ENCODE measurements around the gene NLRP12.
"Not testable (repeated sequence)": the region's sequence is repeated elsewhere in the genome, so short reads cannot be mapped to it uniquely, and the experiment has no call there.

The NLRP12 gene

DNA sequence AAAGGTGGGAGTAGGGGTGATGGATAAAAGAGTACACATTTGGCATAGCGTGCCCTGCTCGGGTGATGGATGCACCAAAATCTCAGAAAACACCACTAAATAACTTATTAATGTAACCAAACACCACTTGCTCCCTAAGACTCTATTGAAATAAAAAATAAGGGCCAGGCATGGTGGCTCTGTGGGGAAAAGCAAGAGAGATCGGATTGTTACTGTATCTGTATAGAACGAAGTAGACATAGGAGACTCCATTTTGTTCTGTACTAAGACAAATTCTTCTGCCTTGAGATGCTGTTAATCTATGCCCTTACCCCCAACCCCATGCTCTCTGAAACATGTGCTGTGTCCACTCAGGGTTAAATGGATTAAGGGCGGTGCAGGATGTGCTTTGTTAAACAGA lies 14.3 kb upstream of the NLRP12 start:
- not testable (repeated sequence) for DNase-seq

DNA sequence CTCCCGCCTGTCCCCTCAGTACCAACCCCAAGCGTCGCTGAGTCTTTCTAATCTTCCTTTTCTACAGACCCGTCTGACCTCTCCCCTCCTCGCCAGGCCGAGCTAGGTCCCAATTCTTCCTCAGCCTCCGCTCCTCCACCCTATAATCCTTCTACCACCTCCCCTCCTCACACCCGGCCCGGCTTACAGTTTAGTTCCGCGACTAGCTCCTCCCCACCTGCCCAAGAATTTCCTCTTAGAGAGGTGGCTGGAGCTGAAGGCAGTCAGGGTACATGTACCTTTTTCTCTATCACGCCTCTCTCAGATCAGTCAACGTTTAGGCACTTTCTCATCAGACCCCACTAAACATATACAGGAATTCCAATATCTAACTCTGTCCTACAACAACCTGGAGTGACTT lies 8.7 kb upstream of the NLRP12 start:
- DNase-seq = not testable (repeated sequence)

DNA sequence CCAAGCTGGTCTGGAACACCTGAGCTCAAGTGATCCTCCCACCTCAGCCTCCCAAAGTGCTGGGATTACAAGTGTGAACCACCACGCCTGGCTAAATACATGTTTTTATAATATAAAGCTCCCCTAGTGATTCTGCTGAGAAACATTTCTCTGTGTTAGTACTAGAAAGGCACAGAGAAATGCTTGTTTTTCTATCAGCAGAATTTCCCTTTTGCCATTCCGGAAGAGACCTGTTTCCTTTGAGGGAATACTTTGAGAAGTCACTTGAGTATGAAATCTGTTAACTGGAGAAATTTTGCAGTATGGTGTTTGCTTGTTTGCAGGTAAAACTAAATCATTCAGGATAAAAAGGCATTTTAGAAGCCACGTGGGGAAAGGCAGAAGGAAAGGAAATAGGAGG lies 4.4 kb upstream of the NLRP12 start:
- no peak for DNase-seq

DNA sequence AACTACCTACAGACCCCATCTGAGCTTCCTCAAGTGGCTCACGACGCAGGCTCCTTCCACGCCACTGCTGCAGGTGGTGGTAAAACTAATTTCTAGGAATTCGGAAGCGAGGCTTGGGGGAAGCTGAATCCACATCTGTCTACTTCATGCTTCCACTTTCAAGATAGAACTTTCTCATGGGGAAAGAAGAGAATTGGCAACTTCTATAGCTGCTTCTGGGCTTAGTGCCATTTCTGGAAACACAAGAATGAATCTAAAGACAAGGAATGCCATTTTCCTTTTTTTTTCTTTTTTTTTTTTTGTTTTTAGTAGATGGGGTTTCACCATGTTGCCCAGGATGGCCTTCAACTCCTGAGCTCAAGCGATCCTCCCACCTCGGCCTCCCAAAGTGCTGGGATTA lies 2.8 kb upstream of the NLRP12 start:
- no peak for DNase-seq

DNA sequence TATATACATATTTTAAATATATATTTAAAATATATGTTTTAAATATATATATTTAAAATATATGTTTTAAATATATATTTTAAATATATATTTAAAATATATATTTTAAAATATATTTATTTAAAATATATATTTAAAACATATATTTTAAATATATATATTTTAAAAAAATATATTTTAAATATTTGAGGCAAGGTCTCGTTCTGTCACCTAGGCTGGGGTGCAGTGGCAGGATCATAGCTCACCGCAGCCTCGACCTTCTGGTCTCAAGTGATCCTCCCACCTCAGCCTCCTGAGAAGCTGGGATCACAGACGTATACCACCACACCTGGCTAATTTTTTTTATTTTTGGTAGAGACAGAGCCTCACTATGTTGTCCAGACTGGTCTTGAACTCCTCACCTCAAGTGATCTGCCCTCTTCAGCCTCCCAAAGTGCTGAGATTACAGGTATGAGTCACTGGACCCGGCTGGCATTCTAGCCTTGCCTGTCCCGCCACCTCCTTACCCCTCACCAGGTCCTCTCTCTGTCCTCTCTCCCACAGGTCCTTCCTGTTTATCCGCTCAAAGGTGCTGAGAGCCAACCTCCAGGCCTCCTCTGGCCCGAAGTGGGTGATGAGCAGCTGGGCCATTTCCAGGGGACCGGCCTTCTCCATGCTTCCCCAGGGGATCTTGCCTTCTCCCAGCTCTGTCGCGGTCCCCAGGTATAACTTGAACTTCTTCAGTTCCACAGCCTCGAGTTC lies 564 bp downstream of the NLRP12 start:
- no peak for DNase-seq

DNA sequence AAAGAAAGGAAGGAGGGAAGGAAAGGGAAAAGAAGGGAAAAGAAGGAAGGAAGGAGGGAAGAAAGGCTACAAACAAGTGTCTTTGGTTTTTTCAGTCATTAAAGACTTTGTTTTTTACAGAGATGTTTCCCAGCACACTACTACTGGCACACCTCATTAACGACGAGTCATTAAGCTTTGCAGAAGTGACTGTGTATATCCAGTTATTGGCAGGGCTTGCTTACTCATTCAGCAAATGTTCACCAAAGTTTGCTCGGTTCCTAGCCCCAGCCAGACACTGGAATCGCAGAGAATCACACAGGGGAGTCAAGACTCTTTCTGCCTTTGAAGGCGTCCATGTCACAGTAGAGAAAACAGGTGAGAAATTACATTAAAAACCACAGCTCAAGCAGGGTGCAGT lies 4.3 kb downstream of the NLRP12 start:
- DNase-seq = no peak

DNA sequence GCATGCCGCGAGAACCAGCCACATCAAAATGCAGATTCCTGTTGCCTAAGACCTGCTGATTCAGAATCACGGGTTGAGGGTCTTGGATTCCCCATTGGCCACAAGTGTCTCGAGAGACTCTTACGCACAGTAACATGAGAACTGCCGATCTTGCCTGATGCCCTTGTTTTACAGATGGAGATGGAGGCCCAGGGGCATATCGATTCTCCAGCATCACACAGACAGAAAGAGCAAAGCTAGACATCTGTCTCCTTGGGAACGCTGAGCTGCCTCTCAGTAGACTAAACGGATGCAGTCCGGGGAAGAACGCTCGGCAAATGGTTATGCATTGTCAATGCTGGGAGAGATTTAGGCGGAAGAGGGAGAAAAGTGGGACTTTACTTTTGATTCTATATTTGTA lies 5.4 kb downstream of the NLRP12 start:
- no peak for DNase-seq

DNA sequence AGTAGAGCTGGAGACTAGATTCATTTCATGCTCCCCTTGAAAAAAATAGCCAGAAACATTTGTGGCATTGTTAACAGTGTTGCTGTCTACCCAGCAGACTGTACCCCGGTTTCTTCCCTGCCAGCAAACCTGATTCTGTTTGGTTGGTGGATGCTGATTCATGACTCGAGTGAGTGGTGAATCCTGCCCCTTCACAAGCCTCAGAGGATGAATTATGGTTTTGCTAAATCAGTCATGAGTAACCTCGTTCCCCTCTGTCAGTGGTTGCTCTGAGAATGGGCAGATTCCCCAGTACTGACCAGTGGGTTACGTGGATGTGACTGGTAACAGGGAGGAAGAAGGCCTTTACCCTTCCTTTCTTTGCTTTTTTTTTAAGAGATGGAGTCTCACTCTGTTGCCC lies 10.1 kb downstream of the NLRP12 start:
- no peak for DNase-seq

DNA sequence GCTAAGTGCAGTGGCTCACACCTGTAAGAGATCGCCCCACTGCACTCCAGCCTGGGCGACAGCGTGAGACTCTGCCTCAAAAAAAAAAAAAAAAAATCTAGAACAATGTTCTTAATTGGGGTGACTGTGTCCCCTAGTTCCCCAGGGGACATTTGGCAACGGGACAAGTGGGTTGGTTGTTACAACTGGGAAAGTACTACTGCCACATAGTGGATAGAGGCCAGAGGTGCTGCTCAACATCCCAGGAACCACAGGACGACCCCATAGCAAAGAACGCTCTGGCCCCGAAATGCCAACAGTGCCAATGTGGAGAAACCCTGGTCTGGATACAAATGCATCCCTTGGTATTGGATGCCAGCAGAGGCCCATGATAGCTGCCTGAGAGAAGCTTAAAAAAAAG lies 11.8 kb downstream of the NLRP12 start:
- DNase-seq = no peak

DNA sequence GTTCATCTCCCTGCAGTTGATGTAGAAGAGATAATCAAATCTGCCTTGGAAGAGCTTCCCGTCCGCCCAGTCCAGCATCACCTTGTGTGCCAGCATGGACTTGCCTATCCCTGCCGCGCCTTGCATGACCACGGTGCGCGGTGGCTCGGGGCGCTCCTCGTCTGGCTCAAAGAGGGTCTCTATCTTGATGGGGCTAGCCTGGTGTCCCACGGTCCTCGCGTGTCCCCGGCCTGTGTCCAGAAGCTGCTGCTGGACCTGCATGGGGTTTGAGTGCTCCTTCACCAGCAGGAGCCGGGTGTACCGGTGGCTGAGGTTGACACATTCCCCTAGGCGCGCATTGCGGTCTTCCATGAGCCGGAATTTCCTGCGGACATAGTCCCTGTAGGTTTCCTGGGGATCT lies 13.2 kb downstream of the NLRP12 start:
- DNase-seq = no peak

DNA sequence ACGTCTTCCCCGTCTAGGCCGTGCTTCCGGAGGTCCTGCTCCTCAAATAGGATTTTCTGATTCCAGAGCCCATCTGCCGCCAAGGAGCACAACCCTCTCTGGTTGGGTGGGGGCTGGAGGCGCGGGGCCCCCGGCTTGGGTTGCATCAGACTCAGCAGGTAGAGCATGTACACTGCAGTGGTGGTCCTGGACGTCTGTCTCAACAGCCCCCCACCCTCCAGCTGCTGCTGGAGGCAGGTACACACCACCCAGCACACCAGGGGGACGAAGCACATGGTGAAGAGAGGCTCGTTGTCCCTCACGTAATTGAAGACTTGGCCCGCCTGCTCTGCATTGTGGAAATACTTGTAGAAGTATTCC lies 13.9 kb downstream of the NLRP12 start:
- DNase-seq = no peak

DNA sequence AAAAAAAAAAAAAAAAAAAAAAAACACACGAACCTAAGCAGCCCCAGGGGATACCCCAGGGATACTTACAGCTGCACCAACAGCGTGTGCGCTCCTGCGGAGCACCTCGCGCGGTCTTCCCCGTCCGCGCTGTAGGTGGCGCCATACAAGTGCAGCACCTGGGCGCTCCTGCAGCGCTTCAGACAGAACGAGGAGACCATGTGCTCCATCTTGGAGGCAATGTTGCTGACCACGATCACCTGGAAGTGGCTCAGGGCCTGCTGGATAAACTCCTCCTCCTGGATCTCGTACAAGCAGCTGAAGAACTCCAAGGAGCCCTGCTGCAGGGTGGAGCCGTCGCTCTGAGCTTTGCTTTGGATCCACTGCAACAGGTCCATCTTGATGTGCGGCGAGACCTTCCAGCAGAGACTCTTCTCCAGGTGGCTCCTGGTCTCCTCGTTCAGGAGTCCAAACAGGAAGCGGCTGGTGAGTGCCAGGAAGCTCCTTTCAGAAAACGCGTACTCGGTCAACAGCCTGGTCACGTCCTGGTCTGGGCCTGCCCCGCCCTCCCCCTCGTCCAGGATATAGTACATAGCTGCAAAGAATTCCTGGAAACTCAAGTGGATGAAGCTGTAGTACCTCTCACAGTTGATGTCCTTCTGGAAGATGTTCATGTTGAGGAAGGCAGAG lies 14.5 kb downstream of the NLRP12 start:
- no peak for DNase-seq

DNA sequence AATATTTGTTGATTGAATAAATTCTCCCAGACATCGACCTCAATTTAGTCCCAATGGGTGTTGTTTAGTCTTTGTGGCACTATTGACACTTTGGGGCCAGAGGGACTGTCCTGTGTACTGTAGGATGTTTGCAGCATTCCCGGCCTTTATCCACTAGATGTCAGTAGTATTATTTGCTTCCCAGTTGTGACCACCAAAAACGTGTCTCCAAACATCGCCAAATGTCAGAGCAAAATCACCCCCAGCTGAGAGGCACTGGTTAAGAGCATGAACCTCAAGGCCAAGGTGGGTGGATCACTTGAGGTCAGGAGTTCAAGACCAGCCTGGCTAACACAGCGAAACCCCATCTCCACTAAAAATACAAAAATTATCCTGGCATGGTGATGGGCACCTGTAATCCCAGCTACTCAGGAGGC lies 15.4 kb downstream of the NLRP12 start:
- DNase-seq = no peak

DNA sequence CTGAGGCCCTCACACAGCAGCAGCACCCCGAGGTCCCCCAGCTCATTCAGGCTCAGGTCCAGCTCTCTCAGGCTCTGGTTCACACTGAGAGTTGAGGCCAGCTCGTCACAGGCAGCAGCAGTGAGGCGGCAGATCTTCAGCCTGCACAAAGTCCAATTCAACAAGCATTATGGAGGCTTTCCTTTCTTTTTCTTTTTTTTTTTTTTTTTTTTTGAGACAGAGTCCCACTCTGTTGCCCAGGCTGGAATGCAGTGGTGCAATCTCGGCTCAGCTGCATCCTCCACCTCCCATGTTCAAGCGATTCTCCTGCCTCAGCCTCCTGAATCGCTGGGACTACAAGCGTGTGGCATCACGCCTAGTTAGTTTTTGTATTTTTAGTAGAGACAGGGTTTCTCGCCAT lies 22.9 kb downstream of the NLRP12 start:
- DNase-seq = no peak

DNA sequence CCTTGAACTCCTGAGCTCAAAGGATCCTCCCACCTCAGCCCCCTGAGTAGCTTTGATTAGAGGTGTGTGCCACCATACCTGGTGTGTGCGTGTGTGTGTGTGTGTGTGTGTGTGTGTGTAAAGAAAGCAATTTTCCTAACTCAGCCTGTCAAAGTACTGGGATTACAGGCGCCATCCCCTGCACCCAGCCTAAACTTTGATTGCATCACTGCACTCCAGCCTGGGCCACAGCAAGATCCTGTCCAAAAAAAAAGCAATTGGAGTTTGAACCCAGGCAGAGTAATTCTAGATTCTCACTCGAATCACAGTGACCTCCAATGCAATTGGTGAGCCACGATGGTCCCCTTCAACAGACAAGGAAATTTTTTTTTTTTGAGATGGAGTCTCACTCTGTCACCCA lies 29.1 kb downstream of the NLRP12 start:
- DNase-seq = no peak

DNA sequence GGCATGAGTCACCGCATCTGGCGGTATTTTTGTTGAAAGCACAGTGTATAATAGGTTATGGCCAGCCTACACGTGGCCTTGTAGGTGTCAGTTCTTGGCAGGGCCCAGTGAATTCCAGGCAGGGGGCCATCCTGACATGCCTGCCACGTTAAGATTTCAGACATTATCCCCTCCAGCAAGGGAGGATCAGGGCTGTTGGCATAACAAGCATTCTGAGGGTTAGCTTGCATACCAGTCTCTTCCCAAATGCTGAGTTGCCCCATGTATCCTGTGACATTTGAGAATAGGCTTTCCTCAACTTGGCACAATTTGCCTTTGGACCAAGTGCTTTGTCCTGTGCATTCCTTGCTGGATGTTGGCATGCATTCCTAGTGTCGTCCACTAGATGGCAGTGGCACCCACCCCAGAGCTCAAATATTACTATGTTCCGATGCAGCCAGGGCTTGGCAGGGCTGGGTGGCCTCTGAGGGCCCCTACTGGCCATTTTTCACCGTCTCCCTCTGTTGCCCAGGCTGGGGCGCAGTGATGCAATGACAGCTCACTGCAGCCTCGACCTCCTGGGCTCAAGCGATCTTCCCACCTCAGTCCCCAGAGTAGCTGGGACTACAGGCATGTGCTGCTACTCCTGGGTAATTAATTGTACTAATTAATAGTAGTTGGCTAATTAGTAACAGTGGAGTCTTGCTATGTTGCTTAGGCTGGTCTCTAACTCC lies 31.2 kb downstream of the NLRP12 start:
- DNase-seq = peak; percentile 56

DNA sequence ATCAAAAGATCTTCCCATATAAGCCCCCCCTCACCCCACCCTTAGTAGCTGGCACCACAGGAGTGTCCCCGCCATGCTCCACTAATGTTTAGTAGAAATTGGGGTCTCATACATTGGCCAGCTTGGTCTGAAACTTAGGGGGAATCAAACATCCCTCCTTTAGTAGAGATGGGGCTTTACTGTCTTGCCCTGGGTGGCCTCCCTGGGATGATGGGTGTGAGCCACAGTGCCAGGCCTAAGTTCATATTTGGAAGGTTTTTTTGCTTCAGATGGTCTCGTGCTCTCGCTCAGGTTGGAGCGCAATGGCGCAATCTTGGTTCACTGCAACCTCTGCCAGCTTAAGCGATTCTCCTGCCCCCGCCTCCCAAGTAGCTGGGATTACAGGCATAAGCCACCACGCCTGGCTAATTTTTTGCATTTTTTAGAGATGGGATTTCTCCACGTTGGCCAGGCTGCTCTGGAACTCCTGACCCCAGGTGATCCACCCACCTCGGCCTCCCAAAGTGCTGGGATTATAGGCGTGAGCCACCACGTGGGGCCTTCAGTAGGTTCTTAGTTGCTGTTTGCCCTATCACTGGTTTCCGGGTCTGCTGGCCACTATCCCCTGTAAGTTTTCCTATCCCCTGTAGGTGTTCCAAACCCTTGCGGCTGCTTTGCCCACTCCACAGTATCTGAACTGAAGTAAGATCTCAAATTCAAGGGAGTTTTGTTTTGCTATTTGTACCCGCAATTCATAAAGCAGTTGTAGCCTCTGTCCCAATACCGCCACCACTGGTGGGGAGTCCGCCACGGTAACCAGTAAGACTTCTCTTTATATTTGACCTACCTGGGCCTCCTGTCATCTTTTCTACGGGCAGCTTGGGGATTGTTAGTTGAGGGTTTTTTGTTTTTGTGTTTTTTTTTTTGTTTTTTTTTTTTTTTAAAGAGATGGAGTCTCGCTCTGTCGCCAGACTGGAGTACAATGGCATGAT lies 34.1 kb downstream of the NLRP12 start:
- no peak for DNase-seq

DNA sequence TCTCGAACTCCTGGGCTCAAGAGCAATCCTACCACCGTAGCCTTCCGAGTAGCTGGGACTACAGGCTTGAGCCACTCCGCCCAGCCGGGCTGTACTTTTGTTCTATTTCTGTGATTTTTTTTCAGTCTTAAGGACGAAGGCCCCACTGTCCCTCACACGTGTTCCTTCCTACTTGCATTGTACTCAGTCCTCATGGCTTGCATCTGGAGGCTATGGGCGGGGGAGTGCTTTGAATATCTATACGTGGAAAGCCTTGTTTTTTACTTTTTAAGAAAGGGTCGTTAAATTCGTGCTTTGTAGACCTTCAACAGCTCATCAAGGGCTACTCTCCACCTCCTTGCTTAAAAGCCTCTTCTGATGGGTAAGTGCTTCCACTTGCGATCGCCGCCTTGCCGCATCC lies 36.8 kb downstream of the NLRP12 start:
- DNase-seq = no peak

DNA sequence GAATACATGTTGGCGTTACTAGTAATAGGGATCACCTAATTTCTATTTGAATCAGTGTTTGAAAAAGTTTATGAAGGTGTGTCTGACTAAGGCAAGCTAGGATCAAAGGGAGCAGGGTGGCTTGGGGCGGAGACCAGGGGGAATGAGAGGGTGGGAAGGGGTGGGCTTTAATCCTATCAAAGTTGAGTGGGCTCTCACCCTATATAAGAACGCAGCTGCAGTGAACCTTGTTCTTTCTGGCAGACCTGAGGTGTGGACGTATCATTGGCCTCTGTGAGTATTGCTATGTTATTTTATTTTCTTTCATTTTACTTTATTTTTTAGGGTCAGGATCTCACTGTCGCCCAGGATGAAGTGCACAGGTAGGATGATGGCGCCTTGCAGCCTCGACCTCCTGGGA lies 37.4 kb downstream of the NLRP12 start:
- no peak for DNase-seq

DNA sequence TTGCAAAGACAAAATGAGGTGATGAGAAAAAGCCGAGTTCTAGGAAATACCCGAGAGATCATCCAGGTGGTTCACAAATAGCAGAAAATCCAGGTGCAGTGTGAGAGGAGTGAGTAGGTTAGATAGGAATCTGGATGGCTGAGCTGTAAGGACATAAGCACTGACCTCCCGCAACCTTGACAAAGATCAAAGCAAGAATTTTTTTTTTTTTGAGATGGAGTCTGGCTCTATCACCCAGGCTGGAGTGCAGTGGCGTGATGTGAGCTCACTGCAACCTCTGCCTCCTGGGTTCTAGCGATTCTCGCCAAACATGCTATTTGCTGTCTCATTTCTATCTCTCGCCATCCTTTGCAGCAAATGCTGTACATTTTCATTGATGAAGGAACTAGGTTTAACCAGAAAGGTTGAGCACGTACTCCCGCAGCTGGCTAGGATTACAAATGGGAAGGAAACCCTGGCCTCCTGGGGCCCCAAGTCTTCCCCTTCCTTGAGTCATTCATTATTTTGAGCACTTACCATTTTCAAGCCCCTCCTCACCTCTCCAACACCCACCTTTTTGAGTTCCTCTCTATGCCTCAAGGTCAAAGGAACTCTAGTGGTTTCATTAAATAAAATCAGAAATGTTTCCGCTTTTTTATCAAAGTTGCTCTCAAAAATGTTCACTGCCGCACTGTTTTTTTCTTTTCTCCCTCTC lies 38.8 kb downstream of the NLRP12 start:
- no peak for DNase-seq

DNA sequence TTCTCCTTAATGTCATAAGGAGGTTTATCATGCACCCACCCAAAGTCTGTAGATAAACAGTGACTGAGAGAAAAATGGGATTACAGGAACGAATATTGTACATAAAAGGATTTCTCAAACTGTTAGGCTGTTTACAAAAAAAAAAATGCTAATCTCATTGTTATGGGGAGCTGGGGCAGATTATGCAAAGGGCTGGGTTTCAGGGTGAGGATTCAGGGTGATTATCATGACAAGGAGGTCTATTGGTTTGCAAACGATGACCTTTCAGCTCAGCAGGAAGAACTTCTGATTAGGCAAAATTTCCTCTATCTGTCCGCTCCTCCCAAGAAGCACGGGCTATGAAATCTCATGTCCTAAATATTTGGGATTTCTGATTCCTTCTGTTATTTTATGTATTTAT lies 41.4 kb downstream of the NLRP12 start:
- DNase-seq = no peak

DNA sequence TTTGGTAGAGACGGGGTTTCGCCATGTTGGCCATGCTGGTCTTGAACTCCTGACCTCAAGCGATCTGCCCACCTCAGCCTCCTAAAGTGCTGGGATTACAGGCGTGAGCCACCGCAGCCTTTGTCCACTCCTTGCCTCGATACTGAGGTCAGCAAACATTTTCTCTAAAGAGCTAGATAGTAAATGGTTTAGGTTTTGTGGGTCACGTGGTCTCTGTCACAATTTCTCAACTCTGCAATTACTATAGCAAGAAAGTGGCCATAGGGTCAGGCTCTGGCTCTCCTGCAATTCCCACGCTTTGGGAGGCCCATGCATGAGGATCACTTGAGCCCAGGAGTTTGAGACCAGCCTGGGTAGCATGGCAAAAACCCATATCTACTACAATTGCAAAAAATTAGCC lies 42.8 kb downstream of the NLRP12 start:
- DNase-seq = not testable (repeated sequence)
